GM18873 (cell line): ENCODE data around the gene RELA.

Source experiments
- ATAC-seq: cut with Tn5 transposase; IDR thresholded peaks from one replicate; pipeline ENCODE4 v1.9.1; 2021; ENCODE audit warnings: mild to moderate bottlenecking, moderate library complexity, moderate number of reproducible peaks; ENCODE audit not compliant: unreplicated experiment, low FRiP score

The RELA gene

GRCh38 chr11:65617136-65617850 lies 45.4 kb downstream of the RELA start:
- ATAC-seq: no peak

GRCh38 chr11:65616575-65617001 lies 46.1 kb downstream of the RELA start:
- ATAC-seq: no peak

- no peak for ATAC-seq
Measured at GRCh38 chr11:65615950-65616574, 46.7 kb downstream of the RELA start.

GRCh38 chr11:65615229-65615949 lies 47.3 kb downstream of the RELA start, which contains the start of gene PCNX3:
Gene PCNX3 (plus strand): TSS chr11:65615776. CDS start chr11:65616312, 536 bp downstream.
- ATAC-seq: peak; percentile 76

GRCh38 chr11:65613091-65613928 lies 49.4 kb downstream of the RELA start:
- no peak for ATAC-seq

GRCh38 chr11:65612691-65613090 lies 50.0 kb downstream of the RELA start:
- ATAC-seq: no peak

- no peak for ATAC-seq
Measured at GRCh38 chr11:65611758-65612603, 50.7 kb downstream of the RELA start.

- ATAC-seq: no peak
Measured at GRCh38 chr11:65611028-65611757, 51.5 kb downstream of the RELA start.

- ATAC-seq: no peak
Measured at GRCh38 chr11:65610404-65610803, 52.3 kb downstream of the RELA start.

GRCh38 chr11:65609665-65610064 lies 53.1 kb downstream of the RELA start:
- no peak for ATAC-seq

- ATAC-seq: no peak
Measured at GRCh38 chr11:65609229-65609628, 53.5 kb downstream of the RELA start.

- ATAC-seq: no peak
Measured at GRCh38 chr11:65607614-65608426, 54.9 kb downstream of the RELA start.

- no peak for ATAC-seq
Measured at GRCh38 chr11:65606876-65607613, 55.7 kb downstream of the RELA start.

GRCh38 chr11:65604258-65604657 lies 58.5 kb downstream of the RELA start:
- ATAC-seq: no peak
